Mesendoderm (in vitro differentiated cells): ENCODE results near the gene SFTA2.
"Not testable (repeated sequence)": the region's sequence is repeated elsewhere in the genome, so short reads cannot be mapped to it uniquely, and the experiment has no call there.

Source experiments
- DNase-seq: peaks from one replicate; pipeline ENCODE4 v3.0.0; 2013
- H2AK5ac ChIP-seq: 2 replicates; pipeline ENCODE4 v1.6.1; 2013; ENCODE audit warnings: low read length, inconsistent platforms
- H2BK120ac ChIP-seq: 2 replicates; pipeline ENCODE4 v1.6.1; 2013; ENCODE audit warnings: low read depth, mild to moderate bottlenecking, low read length, moderate library complexity, mixed read lengths
- H2BK15ac ChIP-seq: replicated peaks from 2 replicates; pipeline ENCODE4 v1.6.1; 2013; ENCODE audit warnings: low read depth, mild to moderate bottlenecking, moderate library complexity
- H2BK5ac ChIP-seq: 2 replicates; pipeline ENCODE4 v1.6.1; 2013; ENCODE audit warnings: low read length, inconsistent platforms
- H3K18ac ChIP-seq: 2 replicates; pipeline ENCODE4 v1.6.1; 2013; ENCODE audit warnings: mild to moderate bottlenecking, low read length, mixed read lengths
- H3K23ac ChIP-seq: one replicate; pipeline ENCODE4 v1.6.1; 2013; ENCODE audit warnings: low read length
- H3K27ac ChIP-seq: 2 replicates; pipeline ENCODE4 v1.5.1; 2013; ENCODE audit warnings: low read depth, mild to moderate bottlenecking, inconsistent platforms, low read length, moderate library complexity
- H3K27me3 ChIP-seq: 2 replicates; pipeline ENCODE4 v1.6.1; 2013; ENCODE audit warnings: low read length, control low read depth, mild to moderate bottlenecking, inconsistent platforms; ENCODE audit not compliant: insufficient read depth, poor library complexity
- H3K36me3 ChIP-seq: 2 replicates; pipeline ENCODE4 v1.6.1; 2013; ENCODE audit warnings: low read length, inconsistent platforms; ENCODE audit not compliant: control insufficient read depth, insufficient read depth
- H3K4ac ChIP-seq: one replicate; pipeline ENCODE4 v1.6.1; 2013; ENCODE audit warnings: low read depth, mild to moderate bottlenecking, low read length, moderate library complexity
- H3K4me1 ChIP-seq: 2 replicates; pipeline ENCODE4 v1.6.1; 2013; ENCODE audit warnings: low read depth, low read length, inconsistent platforms; ENCODE audit not compliant: control insufficient read depth
- H3K4me2 ChIP-seq: 2 replicates; pipeline ENCODE4 v1.6.1; 2013; ENCODE audit warnings: low read length
- H3K4me3 ChIP-seq: 2 replicates; pipeline ENCODE4 v1.5.1; 2013; ENCODE audit warnings: mild to moderate bottlenecking, low read length
- H3K56ac ChIP-seq: one replicate; pipeline ENCODE4 v1.6.1; 2013; ENCODE audit warnings: low read length
- H3K79me1 ChIP-seq: 2 replicates; pipeline ENCODE4 v1.6.1; 2013; ENCODE audit warnings: low read length, inconsistent platforms
- H3K79me2 ChIP-seq: 2 replicates; pipeline ENCODE4 v1.6.1; 2013; ENCODE audit warnings: mild to moderate bottlenecking, low read length; ENCODE audit not compliant: control insufficient read depth, insufficient read depth
- H3K9ac ChIP-seq: 2 replicates; pipeline ENCODE4 v1.6.1; 2013; ENCODE audit warnings: low read length, inconsistent platforms
- H4K5ac ChIP-seq: one replicate; pipeline ENCODE4 v1.6.1; 2013; ENCODE audit warnings: low read length
- H4K8ac ChIP-seq: one replicate; pipeline ENCODE4 v1.6.1; 2013; ENCODE audit warnings: low read depth, mild to moderate bottlenecking, control low read depth, low read length, moderate library complexity
- WGBS: extraction: QIAGEN DNeasy Blood & Tissue Kit; methylation state at CpG from one replicate; pipeline ENCODE4 v1.1.7; 2013; ENCODE audit warnings: low lambda C conversion rate, missing lambda C conversion rate; ENCODE audit not compliant: insufficient coverage; ENCODE audit errors: extremely low coverage; 5-methylcytosine and 5-hydroxymethylcytosine counted together

Gene SFTA2

DNA sequence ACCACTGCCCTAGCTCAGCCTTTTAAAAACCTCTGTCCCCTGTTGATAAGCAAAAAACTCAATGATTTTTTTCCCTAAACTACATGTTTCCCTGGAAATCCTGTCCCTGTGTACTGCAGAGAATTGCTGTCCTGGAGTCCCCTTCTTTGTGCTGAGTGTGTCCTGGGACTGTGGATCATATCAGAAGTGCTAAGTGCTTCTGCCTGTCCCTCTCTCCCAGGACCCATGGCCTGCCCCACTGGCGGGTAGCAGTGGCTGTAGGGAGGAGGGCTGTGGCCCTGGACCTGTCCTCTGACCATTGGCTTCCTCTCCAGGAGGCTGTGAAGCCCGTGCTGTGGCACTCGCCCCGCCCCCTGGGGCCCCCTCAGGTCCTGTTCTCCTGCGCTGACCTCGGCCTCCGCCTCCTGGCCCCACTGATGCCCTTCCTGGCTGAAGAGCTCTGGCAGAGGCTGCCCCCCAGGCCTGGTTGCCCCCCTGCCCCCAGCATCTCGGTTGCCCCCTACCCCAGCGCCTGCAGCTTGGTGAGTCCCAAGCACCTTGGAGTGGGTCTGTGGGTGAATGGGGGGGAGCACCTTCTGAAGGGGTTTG is 7.8 kb downstream of the SFTA2 start:
- H2AK5ac ChIP-seq, H3K79me1 ChIP-seq: not testable (repeated sequence)
- whole genome bisulfite sequencing: no CpG with 5 or more reads among the region's 9 CpGs

GRCh38 chr6:30922447-30922852 is 9.5 kb downstream of the SFTA2 start:
- Histone ChIP-seq H3K23ac (no peak overlapping the region), H3K27ac (no peak overlapping the region), H2BK120ac (no peak overlapping the region), H4K5ac (no peak overlapping the region), H3K79me1 (no peaks in the 10 kb centered on the region), H2BK15ac (no peak overlapping the region), H3K4ac (no peak overlapping the region), H4K8ac (no peak overlapping the region), H3K27me3 (no peaks in the 10 kb centered on the region), H3K4me2 (no peak overlapping the region), H2AK5ac (no peak overlapping the region), H3K4me3 (no peak overlapping the region), H3K9ac (no peak overlapping the region), H3K18ac (no peak overlapping the region), H2BK5ac (no peak overlapping the region), H3K4me1 (no peaks in the 10 kb centered on the region), H3K56ac (no peak overlapping the region), H3K36me3 (peaks cover 9% of the 10 kb centered on the region), H3K79me2 (no peaks in the 10 kb centered on the region)
- WGBS: no CpG with 5 or more reads among the region's 7 CpGs
- peak; percentile 53 for DNase-seq

More for the DNA sequence above, 7.8 kb downstream of the SFTA2 start:
- not testable (repeated sequence) for H3K56ac ChIP-seq, H3K4me1 ChIP-seq, H3K9ac ChIP-seq, H2BK15ac ChIP-seq, H3K4me2 ChIP-seq, H3K4me3 ChIP-seq, H4K5ac ChIP-seq, H3K79me2 ChIP-seq, H3K23ac ChIP-seq, H3K36me3 ChIP-seq, H3K18ac ChIP-seq, H3K4ac ChIP-seq, H3K27me3 ChIP-seq, DNase-seq, H2BK5ac ChIP-seq, H4K8ac ChIP-seq, H2BK120ac ChIP-seq, H3K27ac ChIP-seq

DNA sequence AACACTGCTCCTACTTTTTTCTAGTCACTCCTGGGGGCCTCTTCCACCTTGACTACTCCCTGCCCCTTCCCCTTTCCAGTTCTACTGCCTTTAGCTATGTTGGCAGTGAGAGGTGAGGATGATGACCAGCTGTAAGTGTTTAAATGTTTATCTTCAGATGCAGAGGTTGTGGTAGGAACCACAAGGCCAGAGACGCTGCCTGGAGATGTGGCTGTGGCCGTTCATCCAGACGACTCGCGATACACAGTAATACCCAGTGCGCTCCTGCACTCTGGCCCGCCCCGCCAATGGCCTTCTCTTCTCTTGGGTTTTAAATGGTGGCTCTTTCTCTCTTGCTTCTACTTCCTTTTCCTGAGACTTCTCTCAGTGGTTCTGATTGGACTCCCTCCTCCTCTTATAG is 13.3 kb downstream of the SFTA2 start:
- H4K8ac ChIP-seq: no peak overlapping the region
- no peak overlapping the region for H3K18ac ChIP-seq
- no CpG with 5 or more reads among the region's 8 CpGs for WGBS
- H2BK15ac ChIP-seq: no peak overlapping the region
- H3K4me1 ChIP-seq: no peaks in the 10 kb centered on the region
- H2BK120ac ChIP-seq: no peak overlapping the region
- DNase-seq: no peak
- H2AK5ac ChIP-seq: no peak overlapping the region
- no peak overlapping the region for H3K4me2 ChIP-seq
- H3K9ac ChIP-seq: no peak overlapping the region
- H3K79me1 ChIP-seq: no peaks in the 10 kb centered on the region
- no peaks in the 10 kb centered on the region for H3K79me2 ChIP-seq
- H3K23ac ChIP-seq: no peak overlapping the region
- no peaks in the 10 kb centered on the region for H3K27me3 ChIP-seq
- H4K5ac ChIP-seq: no peak overlapping the region
- H3K56ac ChIP-seq: no peak overlapping the region
- H3K36me3 ChIP-seq: peaks cover 5% of the 10 kb centered on the region
- H3K4me3 ChIP-seq: no peak overlapping the region
- no peak overlapping the region for H2BK5ac ChIP-seq
- H3K4ac ChIP-seq: no peak overlapping the region
- H3K27ac ChIP-seq: no peak overlapping the region

DNA sequence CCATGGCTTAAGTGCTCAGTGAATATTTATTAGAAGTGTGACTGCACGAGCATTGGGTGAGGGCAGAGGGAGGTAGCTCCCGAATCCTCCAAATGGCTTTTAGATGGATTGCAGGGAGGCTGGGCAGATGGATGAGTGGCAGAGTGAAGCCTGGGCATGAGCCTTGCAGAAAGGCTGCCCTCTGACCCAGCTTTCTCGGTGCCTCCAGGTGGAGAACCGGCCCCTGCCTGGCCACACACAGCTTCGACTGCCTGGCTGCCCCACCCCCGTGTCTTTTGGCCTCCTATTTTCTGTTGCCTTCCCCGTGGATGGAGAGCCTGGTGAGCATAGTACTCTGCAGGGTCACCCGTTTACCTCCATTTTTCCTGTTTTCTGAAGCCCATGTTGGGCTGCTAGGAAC is 14.5 kb downstream of the SFTA2 start:
- H3K4me3 ChIP-seq: no peak overlapping the region

GRCh38 chr6:30917041-30917440 is 14.9 kb downstream of the SFTA2 start:
- Histone ChIP-seq H2BK120ac (no peak overlapping the region), H3K4me3 (no peak overlapping the region), H3K79me1 (no peaks in the 10 kb centered on the region), H3K27ac (no peak overlapping the region), H3K4ac (no peak overlapping the region), H3K36me3 (no peaks in the 10 kb centered on the region), H3K23ac (no peak overlapping the region), H3K79me2 (no peaks in the 10 kb centered on the region), H3K9ac (no peak overlapping the region), H3K4me2 (no peak overlapping the region), H3K27me3 (no peaks in the 10 kb centered on the region), H4K8ac (no peak overlapping the region), H2BK5ac (no peak overlapping the region), H3K18ac (no peak overlapping the region), H3K4me1 (no peaks in the 10 kb centered on the region), H4K5ac (no peak overlapping the region), H2BK15ac (no peak overlapping the region), H3K56ac (no peak overlapping the region), H2AK5ac (no peak overlapping the region)
- no CpG with 5 or more reads among the region's 7 CpGs for WGBS
- no peak for DNase-seq

More for the DNA sequence above, 14.5 kb downstream of the SFTA2 start:
- Histone ChIP-seq H2BK5ac (no peak overlapping the region), H3K36me3 (no peaks in the 10 kb centered on the region), H3K79me1 (no peaks in the 10 kb centered on the region), H2AK5ac (no peak overlapping the region), H3K4ac (no peak overlapping the region), H3K18ac (no peak overlapping the region), H3K23ac (no peak overlapping the region), H3K4me1 (no peaks in the 10 kb centered on the region), H3K56ac (no peak overlapping the region), H3K9ac (no peak overlapping the region), H3K4me2 (no peak overlapping the region), H2BK15ac (no peak overlapping the region), H3K27me3 (no peaks in the 10 kb centered on the region), H4K5ac (no peak overlapping the region), H3K79me2 (no peaks in the 10 kb centered on the region), H4K8ac (no peak overlapping the region), H3K27ac (no peak overlapping the region), H2BK120ac (no peak overlapping the region)
- WGBS: no CpG with 5 or more reads among the region's 8 CpGs
- DNase-seq: no peak

DNA sequence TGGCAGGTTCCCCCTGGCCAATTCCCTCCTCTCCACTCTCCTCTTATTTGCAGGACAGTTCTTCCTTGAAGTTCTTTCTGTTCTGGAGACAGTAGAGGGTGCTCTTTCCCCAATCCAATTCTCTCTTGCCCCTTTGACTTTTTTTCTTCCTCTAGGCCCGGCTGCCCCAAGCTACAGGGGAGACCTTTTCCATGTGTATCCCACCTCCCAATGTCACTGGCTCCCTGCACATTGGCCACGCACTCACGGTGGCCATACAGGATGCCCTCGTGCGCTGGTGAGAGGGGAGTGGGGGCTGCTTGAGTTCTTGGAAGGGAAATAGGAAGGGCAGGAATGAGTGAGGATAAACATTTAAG is 16.4 kb downstream of the SFTA2 start:
- H3K4me1 ChIP-seq: no peaks in the 10 kb centered on the region
- no peak overlapping the region for H3K4me2 ChIP-seq
- no peak overlapping the region for H2BK120ac ChIP-seq
- no peaks in the 10 kb centered on the region for H3K27me3 ChIP-seq
- H3K4ac ChIP-seq: no peak overlapping the region
- no peak overlapping the region for H3K56ac ChIP-seq
- WGBS: no CpG with 5 or more reads among the region's 5 CpGs
- H2BK5ac ChIP-seq: no peak overlapping the region
- H4K5ac ChIP-seq: no peak overlapping the region
- H2BK15ac ChIP-seq: no peak overlapping the region
- peak overlapping the region; percentile 64 for H3K9ac ChIP-seq
- no peaks in the 10 kb centered on the region for H3K79me2 ChIP-seq
- H3K4me3 ChIP-seq: no peak overlapping the region
- no peak overlapping the region for H3K23ac ChIP-seq
- no peak overlapping the region for H4K8ac ChIP-seq
- no peak overlapping the region for H3K27ac ChIP-seq
- no peaks in the 10 kb centered on the region for H3K79me1 ChIP-seq
- no peak overlapping the region for H3K18ac ChIP-seq
- no peak overlapping the region for H2AK5ac ChIP-seq
- H3K36me3 ChIP-seq: no peaks in the 10 kb centered on the region
- peak; percentile 85 for DNase-seq
